Fibroblast of mammary gland (primary cell): ENCODE measurements around the gene NOB1.

ENCODE experiments used
- DNase-seq: peaks from one replicate; pipeline ENCODE4 v3.0.0-alpha.2; 2010; ENCODE audit warnings: low read depth
- H3K4me3 ChIP-seq: 2 replicates; pipeline ENCODE4 v1.5.1; 2011; ENCODE audit warnings: low read depth, mild to moderate bottlenecking, low read length, moderate library complexity; ENCODE audit not compliant: control insufficient read depth
- CTCF ChIP-seq: conservative IDR thresholded peaks from 2 replicates; pipeline ENCODE4 v1.5.1; 2011; ENCODE audit warnings: low read depth, low read length, inconsistent platforms; ENCODE audit not compliant: control insufficient read depth, insufficient read depth

Gene NOB1

DNA sequence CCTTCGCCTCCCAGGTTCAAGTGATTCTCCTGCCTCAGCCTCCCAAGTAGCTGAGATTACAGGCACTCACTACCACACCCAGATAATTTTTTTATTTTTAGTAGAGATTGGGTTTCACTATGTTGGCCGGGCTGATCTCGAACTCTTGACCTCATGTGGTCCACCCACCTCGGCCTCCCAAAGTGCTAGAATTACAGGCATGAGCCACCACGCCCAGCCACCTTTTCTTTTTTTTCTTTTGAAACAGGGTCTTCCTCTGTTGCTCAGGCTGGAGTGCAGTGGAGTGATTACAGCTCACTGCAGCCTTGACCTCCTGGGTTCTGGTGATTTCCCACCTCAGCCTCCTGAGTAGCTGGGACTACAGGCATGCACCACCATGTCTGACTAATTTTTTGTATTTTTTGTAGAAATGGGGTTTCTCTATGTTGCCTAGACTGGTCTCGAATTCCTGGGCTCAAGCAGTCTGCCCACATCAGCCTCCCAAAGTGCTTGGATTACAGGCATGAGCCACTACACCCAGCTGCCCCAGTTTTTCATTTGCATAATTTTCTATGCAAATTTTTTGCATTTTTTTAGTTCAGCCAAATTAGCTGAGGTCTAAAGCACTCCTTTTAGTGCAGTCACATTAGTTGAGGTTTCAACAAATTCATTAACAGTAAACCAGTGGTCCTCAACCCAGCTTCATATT lies 18.7 kb upstream of the NOB1 start:
- no peak overlapping the region for H3K4me3 ChIP-seq
- DNase-seq: no peak
- TF ChIP-seq CTCF: no peak

DNA sequence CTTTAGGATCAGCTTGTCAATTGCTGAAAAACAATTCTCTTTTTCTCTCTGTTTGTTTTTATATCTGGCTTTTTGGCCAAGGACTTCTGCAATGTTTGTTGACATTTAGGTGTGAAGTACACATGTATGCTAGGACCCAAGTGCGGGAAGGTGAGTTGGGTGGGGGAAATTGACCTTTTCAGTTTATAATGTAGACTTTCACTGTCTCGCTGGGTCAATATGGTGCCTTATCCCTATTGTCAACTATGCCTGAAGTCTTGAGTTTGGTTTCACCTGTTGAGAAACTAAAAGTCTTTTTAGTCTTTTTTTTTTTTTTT lies 16.9 kb upstream of the NOB1 start:
- no peak overlapping the region for H3K4me3 ChIP-seq
- no peak for TF ChIP-seq CTCF
- DNase-seq: no peak

GRCh38 chr16:69769404-69769803 lies 14.7 kb upstream of the NOB1 start:
- no peak for DNase-seq
- no peak for TF ChIP-seq CTCF
- H3K4me3 ChIP-seq: no peak overlapping the region

GRCh38 chr16:69768666-69769065 lies 13.9 kb upstream of the NOB1 start:
- TF ChIP-seq CTCF: no peak
- H3K4me3 ChIP-seq: no peak overlapping the region
- DNase-seq: no peak

DNA sequence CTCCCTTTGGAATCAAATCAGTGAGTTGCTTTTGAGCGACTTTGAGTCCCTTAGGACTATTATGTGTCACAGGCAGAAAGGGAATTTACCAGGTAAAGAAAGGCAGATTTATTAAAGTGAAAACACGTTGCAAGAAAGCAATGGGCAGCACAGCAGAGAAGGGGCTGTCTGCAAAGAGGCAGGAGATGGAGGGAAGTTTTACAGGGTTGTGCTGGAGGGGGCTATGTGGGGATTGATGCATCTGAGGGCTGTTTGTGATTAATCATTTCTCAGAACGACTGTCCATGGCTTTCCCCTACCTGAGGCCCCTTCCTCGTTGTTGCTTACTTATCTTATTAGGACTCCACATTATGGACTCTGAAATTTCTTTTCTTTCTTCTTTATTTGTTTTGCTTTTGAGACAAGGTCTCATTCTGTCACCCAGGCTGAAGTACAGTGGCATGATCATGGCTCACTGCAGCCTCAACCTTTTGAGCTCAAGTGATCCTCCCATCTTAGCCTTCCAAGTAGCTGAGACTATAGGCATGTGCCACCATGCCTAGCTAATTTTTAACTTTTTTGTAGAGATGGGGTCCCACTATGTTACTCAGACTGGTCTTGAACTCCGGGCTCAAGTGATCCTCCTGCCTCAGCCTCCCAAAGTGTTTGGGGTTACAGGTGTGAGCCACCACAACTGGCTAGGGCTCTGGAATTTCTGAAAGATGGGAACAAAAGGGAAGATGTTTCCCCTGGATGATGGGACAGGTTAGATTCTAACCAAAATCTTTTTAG lies 12.9 kb upstream of the NOB1 start:
- H3K4me3 ChIP-seq: no peak overlapping the region
- no peak for TF ChIP-seq CTCF
- DNase-seq: no peak

DNA sequence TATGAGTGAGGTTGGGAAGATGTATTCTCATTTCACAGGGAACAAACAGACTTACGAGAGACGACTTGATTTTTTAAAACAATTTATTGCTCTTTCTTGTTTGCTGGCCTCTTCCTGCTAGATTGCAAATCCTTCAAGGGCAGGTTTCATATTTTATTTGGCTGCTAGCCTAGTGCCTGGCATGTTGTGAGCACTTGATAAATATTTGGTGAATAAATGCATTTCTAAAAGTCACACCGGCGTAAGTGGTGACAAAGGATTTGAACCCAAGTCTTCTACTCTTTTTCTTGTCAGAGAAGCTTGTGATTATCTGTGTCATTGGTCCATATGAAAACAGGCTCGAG lies 8.8 kb upstream of the NOB1 start:
- H3K4me3 ChIP-seq: peak overlapping the region; percentile 78
- TF ChIP-seq CTCF: no peak
- DNase-seq: no peak
